ENCODE measurements around the gene CHRM2. TPM values are rescaled to one million over a fixed set of nuclear protein-coding genes. Genes with fewer than 3 reads are reported as not detected.

The CHRM2 gene
- total RNA-seq, 4 donors from 2014 or later = not detected

GRCh38 chr7:136883046-136883445, 14.6 kb downstream of the CHRM2 start:
- Histone ChIP-seq H3K36me3 (no peaks in the 10 kb centered on the region), H3K9me3 (no peaks in the 10 kb centered on the region), H3K27ac (no peak overlapping the region), H3K4me3 (no peak overlapping the region), H3K27me3 (no peaks in the 10 kb centered on the region), H3K4me1 (no peaks in the 10 kb centered on the region)
- DNase-seq (ENCODE audit: low spot score in 2 of 2) = no peak
- TF ChIP-seq, protein P1, sequence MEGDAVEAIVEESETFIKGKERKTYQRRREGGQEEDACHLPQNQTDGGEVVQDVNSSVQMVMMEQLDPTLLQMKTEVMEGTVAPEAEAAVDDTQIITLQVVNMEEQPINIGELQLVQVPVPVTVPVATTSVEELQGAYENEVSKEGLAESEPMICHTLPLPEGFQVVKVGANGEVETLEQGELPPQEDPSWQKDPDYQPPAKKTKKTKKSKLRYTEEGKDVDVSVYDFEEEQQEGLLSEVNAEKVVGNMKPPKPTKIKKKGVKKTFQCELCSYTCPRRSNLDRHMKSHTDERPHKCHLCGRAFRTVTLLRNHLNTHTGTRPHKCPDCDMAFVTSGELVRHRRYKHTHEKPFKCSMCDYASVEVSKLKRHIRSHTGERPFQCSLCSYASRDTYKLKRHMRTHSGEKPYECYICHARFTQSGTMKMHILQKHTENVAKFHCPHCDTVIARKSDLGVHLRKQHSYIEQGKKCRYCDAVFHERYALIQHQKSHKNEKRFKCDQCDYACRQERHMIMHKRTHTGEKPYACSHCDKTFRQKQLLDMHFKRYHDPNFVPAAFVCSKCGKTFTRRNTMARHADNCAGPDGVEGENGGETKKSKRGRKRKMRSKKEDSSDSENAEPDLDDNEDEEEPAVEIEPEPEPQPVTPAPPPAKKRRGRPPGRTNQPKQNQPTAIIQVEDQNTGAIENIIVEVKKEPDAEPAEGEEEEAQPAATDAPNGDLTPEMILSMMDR (IDR thresholded peaks at IDR 0.05) = no peak
- TF ChIP-seq POLR2A (IDR thresholded peaks at IDR 0.05) (no peak), EP300 (IDR thresholded peaks at IDR 0.05) (no peak)
- WGBS, 2 donors = 73 to 81% methylated on average over 3 of the region's 3 CpGs

- H3K27ac ChIP-seq = no peak overlapping the region
- 4 to 21% methylated on average over 1 of the region's 1 CpG for WGBS, 2 donors
- H3K27me3 ChIP-seq = no peaks in the 10 kb centered on the region
- no peaks in the 10 kb centered on the region for H3K36me3 ChIP-seq
- no peaks in the 10 kb centered on the region for H3K4me1 ChIP-seq
- TF ChIP-seq POLR2A (IDR thresholded peaks at IDR 0.05) = no peak
- TF ChIP-seq EP300 (IDR thresholded peaks at IDR 0.05) = no peak
- DNase-seq (ENCODE audit: low spot score in 2 of 2) = no peak
- no peaks in the 10 kb centered on the region for H3K9me3 ChIP-seq
- H3K4me3 ChIP-seq = no peak overlapping the region
Observed at GRCh38 chr7:136884492-136884891, 16.0 kb downstream of the CHRM2 start.

DNA sequence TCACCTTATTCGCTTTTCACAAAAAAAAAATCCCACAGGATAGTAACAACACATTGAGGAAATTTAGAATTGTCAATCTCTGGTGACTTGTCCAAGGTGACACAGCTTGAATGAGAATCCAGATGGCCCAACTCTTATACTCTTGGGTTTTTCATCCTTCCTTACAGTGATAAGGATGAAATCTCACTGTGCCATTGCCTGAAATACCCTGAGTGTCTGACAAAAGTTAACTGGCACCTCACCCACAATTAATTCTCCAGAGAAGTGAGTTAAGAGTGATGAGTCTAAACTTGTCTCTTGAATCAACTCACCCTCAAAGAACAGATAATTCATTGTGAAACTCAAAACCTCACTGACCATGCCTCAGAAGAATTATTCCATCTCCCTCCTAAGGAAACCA, 18.9 kb downstream of the CHRM2 start:
- Histone ChIP-seq H3K4me1 (no peaks in the 10 kb centered on the region), H3K36me3 (no peaks in the 10 kb centered on the region), H3K27ac (no peak overlapping the region), H3K9me3 (no peaks in the 10 kb centered on the region), H3K27me3 (no peaks in the 10 kb centered on the region), H3K4me3 (no peak overlapping the region)
- DNase-seq (ENCODE audit: low spot score in 2 of 2) = no peak
- TF ChIP-seq POLR2A (IDR thresholded peaks at IDR 0.05) (no peak), EP300 (IDR thresholded peaks at IDR 0.05) (no peak)
- TF ChIP-seq, protein P1 (IDR thresholded peaks at IDR 0.05) = no peak
- 92 to 95% methylated on average over 1 of the region's 1 CpG for WGBS, 2 donors

- Histone ChIP-seq H3K36me3 (no peaks in the 10 kb centered on the region), H3K4me1 (no peaks in the 10 kb centered on the region), H3K27ac (no peak overlapping the region), H3K9me3 (no peaks in the 10 kb centered on the region), H3K27me3 (no peaks in the 10 kb centered on the region), H3K4me3 (no peak overlapping the region)
- DNase-seq (ENCODE audit: low spot score in 2 of 2) = no peak
- 29 to 55% methylated on average over 3 of the region's 3 CpGs for WGBS, 2 donors
- TF ChIP-seq, protein P1 (IDR thresholded peaks at IDR 0.05) = no peak
- TF ChIP-seq POLR2A (IDR thresholded peaks at IDR 0.05) (no peak), EP300 (IDR thresholded peaks at IDR 0.05) (no peak)
Observed at GRCh38 chr7:136890399-136890798, 21.9 kb downstream of the CHRM2 start.

DNA sequence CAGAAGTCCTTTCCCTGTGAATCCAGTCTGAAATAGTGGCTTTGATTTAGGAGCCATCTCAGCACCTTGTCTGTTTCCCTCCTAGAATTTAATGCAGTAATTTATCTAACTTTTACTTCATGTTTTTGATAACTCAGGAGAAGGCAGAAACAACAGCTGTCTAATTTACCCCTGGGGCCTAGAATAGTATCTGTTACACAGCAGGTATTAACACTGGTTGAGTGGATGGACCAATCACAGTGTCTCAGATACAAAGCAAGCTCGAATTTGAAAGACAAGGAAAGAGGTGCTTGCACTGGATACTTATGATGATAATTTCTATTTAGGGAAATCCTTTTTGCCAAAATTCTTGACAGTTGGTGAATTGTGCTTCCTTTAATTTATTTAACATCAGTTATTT, 23.4 kb downstream of the CHRM2 start:
- no peak for TF ChIP-seq EP300 (IDR thresholded peaks at IDR 0.05)
- TF ChIP-seq POLR2A (IDR thresholded peaks at IDR 0.05) = no peak
- TF ChIP-seq, protein P1 (IDR thresholded peaks at IDR 0.05) = no peak
- whole genome bisulfite sequencing, 2 donors = 62 to 75% methylated on average over 1 of the region's 1 CpG
- no peaks in the 10 kb centered on the region for H3K27me3 ChIP-seq
- no peak overlapping the region for H3K4me3 ChIP-seq
- H3K9me3 ChIP-seq = no peaks in the 10 kb centered on the region
- H3K27ac ChIP-seq = no peak overlapping the region
- no peaks in the 10 kb centered on the region for H3K36me3 ChIP-seq
- no peaks in the 10 kb centered on the region for H3K4me1 ChIP-seq
- DNase-seq (ENCODE audit: low spot score in 2 of 2) = no peak

DNA sequence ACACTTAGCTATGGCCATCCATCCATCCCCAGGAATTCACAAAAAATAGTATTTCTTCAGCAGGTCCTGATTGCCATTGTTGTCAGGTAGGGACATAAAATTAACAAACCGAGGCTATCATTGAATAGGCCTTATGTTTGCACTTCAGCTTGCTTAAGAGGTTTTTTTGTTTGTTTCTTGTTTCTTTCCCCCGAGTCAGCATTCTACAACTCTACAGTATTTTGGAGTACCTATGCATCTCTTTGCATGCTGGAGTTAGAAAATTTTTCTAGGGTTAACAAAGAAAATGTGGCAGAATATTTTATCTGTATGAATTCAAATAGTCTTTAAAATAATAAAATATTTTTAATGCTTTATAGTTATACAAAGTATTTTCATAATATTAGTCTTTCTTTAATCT, 26.3 kb downstream of the CHRM2 start:
- WGBS, 2 donors = 59 to 69% methylated on average over 2 of the region's 2 CpGs
- no peak overlapping the region for H3K4me3 ChIP-seq
- DNase-seq (ENCODE audit: low spot score in 2 of 2) = no peak
- H3K36me3 ChIP-seq = no peaks in the 10 kb centered on the region
- H3K4me1 ChIP-seq = no peaks in the 10 kb centered on the region
- no peaks in the 10 kb centered on the region for H3K9me3 ChIP-seq
- TF ChIP-seq, protein P1 (IDR thresholded peaks at IDR 0.05) = no peak
- TF ChIP-seq POLR2A (IDR thresholded peaks at IDR 0.05) (no peak), EP300 (IDR thresholded peaks at IDR 0.05) (no peak)
- H3K27me3 ChIP-seq = no peaks in the 10 kb centered on the region
- H3K27ac ChIP-seq = no peak overlapping the region

All from tibial nerve (tissue), 4 donors.